Type B pancreatic cell (in vitro differentiated cells): ENCODE measurements around the gene OXNAD1. TPM values are rescaled to one million over a fixed set of nuclear protein-coding genes. Genes with fewer than 3 reads are reported as not detected.

Experiments used
- DNase-seq: peaks from one replicate; pipeline ENCODE4 v3.0.0; 2021; ENCODE audit warnings: mixed read lengths; ENCODE audit not compliant: unreplicated experiment; ENCODE audit errors: extremely low spot score
- H3K27ac Mint-ChIP-seq: 2 replicates; pipeline ENCODE4 v1.8.0; 2021; ENCODE audit warnings: mild to moderate bottlenecking, mixed read lengths
- H3K27me3 Mint-ChIP-seq: 2 replicates; pipeline ENCODE4 v1.8.0; 2021; ENCODE audit warnings: mixed read lengths
- H3K36me3 Mint-ChIP-seq: 2 replicates; pipeline ENCODE4 v1.8.0; 2021; ENCODE audit warnings: mixed read lengths
- H3K4me1 Mint-ChIP-seq: one replicate; pipeline ENCODE4 v1.8.0; 2021; ENCODE audit warnings: mixed read lengths; ENCODE audit not compliant: unreplicated experiment
- H3K4me3 Mint-ChIP-seq: 2 replicates; pipeline ENCODE4 v1.8.0; 2021; ENCODE audit warnings: mild to moderate bottlenecking, mixed read lengths
- H3K9me3 Mint-ChIP-seq: 2 replicates; pipeline ENCODE4 v1.8.0; 2021; ENCODE audit warnings: mixed read lengths
- total RNA-seq: library from RNA; stranded (reverse); gene quantifications from 2 replicates; pipeline ENCODE4 v1.2.1, GENCODE V29; 2021; ENCODE audit warnings: low replicate concordance
- TF ChIP-seq, protein P1 (sequence below): fragments of 200-600 bp; sonication (generic); conservative IDR thresholded peaks from 2 replicates; pipeline ENCODE4 v1.5.0; 2021; ENCODE audit warnings: antibody characterized with exemption, mild to moderate bottlenecking

The OXNAD1 gene
- total RNA-seq, 1 donor from 2014 or later: 16.0 TPM

DNA sequence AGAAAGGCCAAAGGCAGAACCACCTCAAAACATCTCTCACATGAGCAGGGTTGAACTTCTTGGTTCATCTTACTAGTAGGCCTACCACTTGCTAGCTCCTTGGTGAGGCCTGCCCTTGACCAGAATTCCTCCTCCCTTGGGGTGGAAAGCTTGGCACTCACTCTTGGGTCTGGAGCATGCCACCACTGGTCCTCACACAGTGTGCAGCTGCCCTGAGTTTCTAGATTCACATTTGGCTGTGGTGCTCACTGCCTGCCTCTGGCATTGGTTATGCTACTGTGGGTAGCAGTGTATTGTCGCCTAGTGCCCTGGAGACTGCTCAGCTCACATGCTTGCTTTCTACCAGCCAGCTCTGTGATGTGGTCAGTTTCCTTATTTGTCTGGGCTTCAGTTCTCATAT lies 23.7 kb downstream of the OXNAD1 start:
- Mint-ChIP-seq H3K4me3 (no peak overlapping the region), H3K27ac (no peak overlapping the region), H3K9me3 (no peaks in the 10 kb centered on the region), H3K27me3 (no peaks in the 10 kb centered on the region), H3K4me1 (no peaks in the 10 kb centered on the region), H3K36me3 (peaks cover 16% of the 10 kb centered on the region)
- TF ChIP-seq, protein P1, sequence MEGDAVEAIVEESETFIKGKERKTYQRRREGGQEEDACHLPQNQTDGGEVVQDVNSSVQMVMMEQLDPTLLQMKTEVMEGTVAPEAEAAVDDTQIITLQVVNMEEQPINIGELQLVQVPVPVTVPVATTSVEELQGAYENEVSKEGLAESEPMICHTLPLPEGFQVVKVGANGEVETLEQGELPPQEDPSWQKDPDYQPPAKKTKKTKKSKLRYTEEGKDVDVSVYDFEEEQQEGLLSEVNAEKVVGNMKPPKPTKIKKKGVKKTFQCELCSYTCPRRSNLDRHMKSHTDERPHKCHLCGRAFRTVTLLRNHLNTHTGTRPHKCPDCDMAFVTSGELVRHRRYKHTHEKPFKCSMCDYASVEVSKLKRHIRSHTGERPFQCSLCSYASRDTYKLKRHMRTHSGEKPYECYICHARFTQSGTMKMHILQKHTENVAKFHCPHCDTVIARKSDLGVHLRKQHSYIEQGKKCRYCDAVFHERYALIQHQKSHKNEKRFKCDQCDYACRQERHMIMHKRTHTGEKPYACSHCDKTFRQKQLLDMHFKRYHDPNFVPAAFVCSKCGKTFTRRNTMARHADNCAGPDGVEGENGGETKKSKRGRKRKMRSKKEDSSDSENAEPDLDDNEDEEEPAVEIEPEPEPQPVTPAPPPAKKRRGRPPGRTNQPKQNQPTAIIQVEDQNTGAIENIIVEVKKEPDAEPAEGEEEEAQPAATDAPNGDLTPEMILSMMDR: no peak
- no peak for DNase-seq

DNA sequence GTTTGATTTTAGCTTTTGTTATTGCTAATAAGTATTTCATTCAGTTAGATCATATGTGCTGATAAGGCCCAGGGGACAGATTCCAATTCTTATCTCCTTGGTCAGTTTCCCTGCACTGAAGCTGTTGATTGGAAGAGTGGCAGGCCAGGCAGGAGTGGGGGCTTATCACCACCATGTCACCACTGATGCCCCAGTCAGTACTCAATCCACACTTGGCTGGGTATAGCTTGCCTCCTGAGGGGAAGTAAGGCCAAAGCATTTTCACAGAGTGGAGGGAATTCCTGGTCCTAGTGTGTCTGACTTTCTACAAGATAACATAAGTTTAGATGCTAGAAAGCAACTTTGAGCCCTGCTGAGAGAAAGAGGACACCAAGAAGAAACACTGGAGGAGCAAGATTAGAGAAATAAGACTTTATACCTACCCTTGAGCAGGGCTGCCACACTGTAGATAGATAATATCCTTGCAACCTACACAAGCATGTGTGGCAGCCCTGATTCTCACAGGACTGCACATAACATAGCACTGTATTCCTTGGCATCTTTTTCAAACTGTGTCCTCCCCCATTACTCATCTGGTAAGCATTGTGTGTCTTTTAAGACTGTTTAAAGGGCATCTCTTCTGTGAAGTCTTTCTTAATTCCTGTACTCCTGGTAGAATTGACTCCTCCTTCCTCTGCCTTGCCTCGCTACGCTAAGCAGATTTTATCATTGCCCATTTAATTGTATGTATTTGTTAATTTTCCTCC lies 24.3 kb downstream of the OXNAD1 start:
- no peaks in the 10 kb centered on the region for H3K9me3 Mint-ChIP-seq
- H3K27me3 Mint-ChIP-seq: no peaks in the 10 kb centered on the region
- TF ChIP-seq, protein P1: no peak
- no peak overlapping the region for H3K4me3 Mint-ChIP-seq
- DNase-seq: no peak
- no peak overlapping the region for H3K27ac Mint-ChIP-seq
- no peaks in the 10 kb centered on the region for H3K4me1 Mint-ChIP-seq
- H3K36me3 Mint-ChIP-seq: peaks cover 17% of the 10 kb centered on the region

DNA sequence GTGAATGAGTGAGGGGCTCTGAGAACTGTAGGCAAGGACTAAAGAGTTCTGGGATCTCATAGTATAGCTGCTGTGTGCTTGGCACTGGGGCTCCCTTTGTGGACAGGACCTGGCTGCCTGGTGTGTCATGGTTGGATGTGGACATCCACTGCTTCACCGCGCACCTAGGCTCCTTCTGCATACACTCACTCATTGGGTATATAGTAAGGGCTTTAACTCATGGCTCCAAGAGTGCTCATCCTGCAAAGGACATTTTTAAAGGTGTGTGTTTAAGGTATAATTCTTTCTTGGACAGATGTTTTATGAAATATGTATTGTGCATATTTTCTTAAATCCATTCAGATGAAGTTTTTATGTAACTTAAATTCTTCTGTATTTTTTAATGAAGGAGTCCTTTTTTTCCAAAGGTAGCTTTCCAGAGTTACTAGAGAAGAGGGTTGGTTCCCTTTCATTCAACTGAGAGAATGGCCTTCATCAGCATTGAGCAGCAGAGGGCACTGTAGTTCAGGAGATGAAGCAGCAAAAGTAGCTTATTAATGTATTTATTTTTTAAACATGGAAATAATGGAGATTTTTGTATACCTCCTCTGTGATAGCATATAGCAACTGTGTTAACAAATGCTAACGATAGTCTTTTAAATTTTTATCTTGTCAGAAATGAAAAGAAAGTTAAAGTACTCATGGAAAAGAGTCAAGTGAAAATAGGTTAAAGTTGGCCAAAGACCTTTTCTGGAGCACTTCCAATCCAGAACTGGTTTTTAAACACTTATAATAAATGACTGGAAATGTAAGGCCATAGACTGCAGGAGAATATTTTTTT lies 25.2 kb downstream of the OXNAD1 start:
- H3K27ac Mint-ChIP-seq: no peak overlapping the region
- H3K27me3 Mint-ChIP-seq: no peaks in the 10 kb centered on the region
- TF ChIP-seq, protein P1: peak; percentile 93
- H3K9me3 Mint-ChIP-seq: no peaks in the 10 kb centered on the region
- no peaks in the 10 kb centered on the region for H3K4me1 Mint-ChIP-seq
- H3K4me3 Mint-ChIP-seq: no peak overlapping the region
- DNase-seq: no peak
- peaks cover 22% of the 10 kb centered on the region for H3K36me3 Mint-ChIP-seq

DNA sequence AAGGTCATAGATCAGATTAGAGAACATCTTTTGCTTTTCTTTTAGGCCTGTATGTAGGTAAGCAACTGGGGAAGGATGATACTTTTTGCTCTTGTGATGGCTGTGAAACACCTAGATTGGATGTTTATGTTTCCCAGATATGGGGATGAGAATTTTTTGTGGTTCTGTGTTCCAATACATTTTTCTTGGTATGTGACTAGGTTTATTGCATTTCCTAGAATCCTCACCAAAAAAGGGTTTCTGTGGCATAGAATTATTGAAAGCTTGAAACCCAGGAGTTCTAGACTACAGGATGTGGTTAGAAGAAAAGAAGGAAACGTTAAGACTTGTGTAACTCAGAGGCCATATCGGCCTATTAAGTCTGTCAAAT lies 25.8 kb downstream of the OXNAD1 start:
- peaks cover 28% of the 10 kb centered on the region for H3K36me3 Mint-ChIP-seq
- DNase-seq: no peak
- no peaks in the 10 kb centered on the region for H3K9me3 Mint-ChIP-seq
- no peaks in the 10 kb centered on the region for H3K4me1 Mint-ChIP-seq
- H3K4me3 Mint-ChIP-seq: no peak overlapping the region
- H3K27me3 Mint-ChIP-seq: no peaks in the 10 kb centered on the region
- no peak overlapping the region for H3K27ac Mint-ChIP-seq
- TF ChIP-seq, protein P1: no peak

DNA sequence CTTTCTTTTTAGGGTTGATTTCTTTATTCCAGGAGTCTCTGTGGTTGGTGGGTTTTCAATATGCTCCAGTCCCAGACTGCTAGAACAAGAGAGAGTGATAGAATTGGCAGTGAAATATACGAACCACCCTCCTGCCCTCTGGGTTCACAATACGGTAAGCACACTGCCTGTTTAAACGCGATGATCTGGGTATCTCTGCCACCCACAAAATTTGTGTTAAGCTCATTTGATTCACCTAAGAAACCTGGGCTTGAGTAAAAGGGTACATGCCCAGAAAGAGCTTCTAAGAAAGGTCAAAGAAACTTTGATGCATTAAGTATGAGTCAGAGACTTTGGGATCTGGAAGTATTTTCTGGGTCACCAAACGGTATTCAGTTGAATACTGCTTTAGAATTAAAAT lies 29.8 kb downstream of the OXNAD1 start:
- H3K36me3 Mint-ChIP-seq: peaks cover 52% of the 10 kb centered on the region
- H3K4me3 Mint-ChIP-seq: no peak overlapping the region
- H3K27ac Mint-ChIP-seq: no peak overlapping the region
- H3K9me3 Mint-ChIP-seq: no peaks in the 10 kb centered on the region
- TF ChIP-seq, protein P1: no peak
- no peaks in the 10 kb centered on the region for H3K4me1 Mint-ChIP-seq
- no peak for DNase-seq
- no peaks in the 10 kb centered on the region for H3K27me3 Mint-ChIP-seq
